ENCODE data around the gene CRYGS.

DNA sequence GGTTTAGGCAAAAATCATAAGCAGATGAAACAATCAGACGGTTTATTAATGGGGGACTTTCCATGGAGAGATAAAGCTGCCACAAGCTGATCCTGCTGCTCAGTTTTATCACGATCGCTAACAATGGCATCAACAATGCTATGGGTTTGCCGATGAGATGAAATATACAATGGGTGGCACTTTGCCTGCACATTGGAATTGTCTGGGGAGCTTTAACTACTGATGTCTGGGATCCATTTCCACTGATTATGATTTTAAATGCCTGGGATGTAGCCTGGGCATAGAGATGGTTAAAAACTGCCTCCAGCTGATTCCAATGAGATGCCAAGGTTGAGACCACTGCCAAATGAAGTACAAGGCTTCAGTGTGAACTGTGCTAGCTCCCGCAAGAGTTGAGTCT, 30.8 kb downstream of the CRYGS start:
- TF ChIP-seq, protein P1, sequence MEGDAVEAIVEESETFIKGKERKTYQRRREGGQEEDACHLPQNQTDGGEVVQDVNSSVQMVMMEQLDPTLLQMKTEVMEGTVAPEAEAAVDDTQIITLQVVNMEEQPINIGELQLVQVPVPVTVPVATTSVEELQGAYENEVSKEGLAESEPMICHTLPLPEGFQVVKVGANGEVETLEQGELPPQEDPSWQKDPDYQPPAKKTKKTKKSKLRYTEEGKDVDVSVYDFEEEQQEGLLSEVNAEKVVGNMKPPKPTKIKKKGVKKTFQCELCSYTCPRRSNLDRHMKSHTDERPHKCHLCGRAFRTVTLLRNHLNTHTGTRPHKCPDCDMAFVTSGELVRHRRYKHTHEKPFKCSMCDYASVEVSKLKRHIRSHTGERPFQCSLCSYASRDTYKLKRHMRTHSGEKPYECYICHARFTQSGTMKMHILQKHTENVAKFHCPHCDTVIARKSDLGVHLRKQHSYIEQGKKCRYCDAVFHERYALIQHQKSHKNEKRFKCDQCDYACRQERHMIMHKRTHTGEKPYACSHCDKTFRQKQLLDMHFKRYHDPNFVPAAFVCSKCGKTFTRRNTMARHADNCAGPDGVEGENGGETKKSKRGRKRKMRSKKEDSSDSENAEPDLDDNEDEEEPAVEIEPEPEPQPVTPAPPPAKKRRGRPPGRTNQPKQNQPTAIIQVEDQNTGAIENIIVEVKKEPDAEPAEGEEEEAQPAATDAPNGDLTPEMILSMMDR (IDR thresholded peaks at IDR 0.05 in 2 of 3, conservative IDR thresholded peaks at IDR 0.05 in 1 of 3; ENCODE audit: insufficient read depth in 2 of 3, low read depth in 1 of 3, low read length in 3 of 3), result no peak
- TF ChIP-seq PML (IDR thresholded peaks at IDR 0.05; ENCODE audit: low read length) (no peak), SP1 (CRISPR knock-in tag; IDR thresholded peaks at IDR 0.05) (no peak), POLR2AphosphoS5 (IDR thresholded peaks at IDR 0.05; ENCODE audit: control insufficient read depth, insufficient read depth, low read depth, low read length) (no peak), SRF (CRISPR knock-in tag; IDR thresholded peaks at IDR 0.05) (no peak)
